ENCODE measurements around the gene TMUB2.

DNA sequence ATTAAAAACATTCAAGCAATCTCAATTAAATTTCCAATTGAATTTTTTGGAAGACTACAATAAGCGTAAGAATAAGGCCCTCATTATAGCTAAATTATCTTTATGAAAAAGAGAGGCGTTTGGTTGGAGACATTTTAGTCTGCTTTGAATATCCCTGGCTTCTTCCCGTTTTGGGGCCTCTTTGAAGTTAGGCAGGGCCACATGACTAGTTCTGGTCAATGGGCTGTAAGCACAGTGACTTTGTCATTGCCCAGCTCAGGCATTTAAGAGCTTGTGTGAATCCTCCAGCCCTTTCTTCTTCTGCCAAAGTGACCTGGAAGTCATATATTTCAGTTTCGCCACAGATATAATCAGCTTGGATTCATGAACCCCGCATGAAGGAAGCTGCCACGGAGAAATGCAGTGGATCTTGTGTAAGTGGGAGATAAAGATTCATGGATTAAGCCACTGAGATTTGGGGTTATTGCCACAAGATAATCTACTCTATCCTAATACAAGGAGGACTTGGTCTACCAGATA, 54.4 kb downstream of the TMUB2 start:
- TF ChIP-seq POLR2A (IDR thresholded peaks at IDR 0.05): no peak
- TF ChIP-seq, protein P1, sequence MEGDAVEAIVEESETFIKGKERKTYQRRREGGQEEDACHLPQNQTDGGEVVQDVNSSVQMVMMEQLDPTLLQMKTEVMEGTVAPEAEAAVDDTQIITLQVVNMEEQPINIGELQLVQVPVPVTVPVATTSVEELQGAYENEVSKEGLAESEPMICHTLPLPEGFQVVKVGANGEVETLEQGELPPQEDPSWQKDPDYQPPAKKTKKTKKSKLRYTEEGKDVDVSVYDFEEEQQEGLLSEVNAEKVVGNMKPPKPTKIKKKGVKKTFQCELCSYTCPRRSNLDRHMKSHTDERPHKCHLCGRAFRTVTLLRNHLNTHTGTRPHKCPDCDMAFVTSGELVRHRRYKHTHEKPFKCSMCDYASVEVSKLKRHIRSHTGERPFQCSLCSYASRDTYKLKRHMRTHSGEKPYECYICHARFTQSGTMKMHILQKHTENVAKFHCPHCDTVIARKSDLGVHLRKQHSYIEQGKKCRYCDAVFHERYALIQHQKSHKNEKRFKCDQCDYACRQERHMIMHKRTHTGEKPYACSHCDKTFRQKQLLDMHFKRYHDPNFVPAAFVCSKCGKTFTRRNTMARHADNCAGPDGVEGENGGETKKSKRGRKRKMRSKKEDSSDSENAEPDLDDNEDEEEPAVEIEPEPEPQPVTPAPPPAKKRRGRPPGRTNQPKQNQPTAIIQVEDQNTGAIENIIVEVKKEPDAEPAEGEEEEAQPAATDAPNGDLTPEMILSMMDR (IDR thresholded peaks at IDR 0.05): no peak
